MM.1S (cell line): Measurements from ENCODE around the gene MYLK3.

Source experiments
- EZH2 ChIP-seq: fragments of 300-600 bp; sonication (generic); optimal IDR thresholded peaks from 2 replicates; pipeline ENCODE3; 2017; ENCODE audit warnings: low read depth, mild to moderate bottlenecking, antibody characterized with exemption, low read length, mixed read lengths
- TF ChIP-seq, protein P1 (sequence below): fragments of 300-600 bp; sonication (generic); IDR thresholded peaks from 2 replicates; pipeline ENCODE4 v1.5.1; 2016; ENCODE audit warnings: antibody characterized with exemption, low read length, mixed read lengths

DNA sequence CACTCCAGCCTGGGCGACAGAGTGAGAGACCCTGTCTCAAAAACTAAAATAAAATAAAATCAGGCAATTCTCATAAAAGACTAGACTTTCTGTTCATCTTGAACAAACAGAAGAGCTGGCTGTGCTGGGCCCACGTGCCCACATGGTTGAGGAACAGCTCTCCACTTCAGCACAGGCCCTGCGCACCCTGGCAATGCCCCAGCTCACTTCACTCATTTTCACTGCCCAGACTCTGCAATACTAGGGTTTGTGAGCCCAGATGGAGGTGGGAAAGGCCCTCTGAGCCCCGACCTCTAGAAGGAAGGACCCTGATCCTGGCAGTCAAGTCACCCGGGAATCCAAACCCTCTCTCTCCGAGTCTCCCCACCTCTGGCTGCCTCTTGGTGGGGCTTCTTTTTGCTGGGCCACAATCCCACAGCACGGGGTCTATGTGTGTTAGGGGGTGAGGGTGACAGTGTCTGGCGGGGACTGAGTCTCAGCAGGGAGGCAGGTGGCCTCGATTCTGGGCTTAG, 14.8 kb downstream of the MYLK3 start:
- TF ChIP-seq, protein P1, sequence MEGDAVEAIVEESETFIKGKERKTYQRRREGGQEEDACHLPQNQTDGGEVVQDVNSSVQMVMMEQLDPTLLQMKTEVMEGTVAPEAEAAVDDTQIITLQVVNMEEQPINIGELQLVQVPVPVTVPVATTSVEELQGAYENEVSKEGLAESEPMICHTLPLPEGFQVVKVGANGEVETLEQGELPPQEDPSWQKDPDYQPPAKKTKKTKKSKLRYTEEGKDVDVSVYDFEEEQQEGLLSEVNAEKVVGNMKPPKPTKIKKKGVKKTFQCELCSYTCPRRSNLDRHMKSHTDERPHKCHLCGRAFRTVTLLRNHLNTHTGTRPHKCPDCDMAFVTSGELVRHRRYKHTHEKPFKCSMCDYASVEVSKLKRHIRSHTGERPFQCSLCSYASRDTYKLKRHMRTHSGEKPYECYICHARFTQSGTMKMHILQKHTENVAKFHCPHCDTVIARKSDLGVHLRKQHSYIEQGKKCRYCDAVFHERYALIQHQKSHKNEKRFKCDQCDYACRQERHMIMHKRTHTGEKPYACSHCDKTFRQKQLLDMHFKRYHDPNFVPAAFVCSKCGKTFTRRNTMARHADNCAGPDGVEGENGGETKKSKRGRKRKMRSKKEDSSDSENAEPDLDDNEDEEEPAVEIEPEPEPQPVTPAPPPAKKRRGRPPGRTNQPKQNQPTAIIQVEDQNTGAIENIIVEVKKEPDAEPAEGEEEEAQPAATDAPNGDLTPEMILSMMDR = no peak
- no peak for TF ChIP-seq EZH2
